ENCODE measurements around the gene HS3ST3A1. TPM values are rescaled to one million over a fixed set of nuclear protein-coding genes. Genes with fewer than 3 reads are reported as not detected.

HS3ST3A1 gene
- total and polyA plus RNA-seq, 2 of the 4 experiments (the other 2 are of a cell fraction) = 8.8 to 9.0 TPM

- Histone ChIP-seq H2BK5ac (ENCODE audit: low read depth, low read length, poor library complexity, severe bottlenecking) (peak overlapping the region; percentile 36), H3K27ac (ENCODE audit: insufficient read depth, low read length) (no peak overlapping the region), H3K18ac (ENCODE audit: low read depth, low read length) (peak overlapping the region; percentile 38), H4K20me1 (ENCODE audit: insufficient read depth, low read length) (no peaks in the 10 kb centered on the region), H3K4ac (ENCODE audit: low read depth, low read length) (peak overlapping the region; percentile 24; the same call in 1 of the 2 replicates), H3K36me3 (ENCODE audit: control insufficient read depth, insufficient read depth, low read length) (no peaks in the 10 kb centered on the region), H3K4me3 (ENCODE audit: insufficient read depth, low read depth, low read length) (no peak overlapping the region), H3K56ac (ENCODE audit: extremely low read depth, insufficient read depth, low read length) (no peak overlapping the region), H2BK120ac (ENCODE audit: low read depth, low read length) (no peak overlapping the region; the same call in 1 of the 2 replicates), H2AFZ (replicated peaks; ENCODE audit: low read length, poor library complexity) (no peak overlapping the region), H4K8ac (ENCODE audit: low read depth in 2 of 2, low read length in 2 of 2) (peak overlapping the region in 1 of 2 experiments; percentile 1; a peak in 1 of 4 replicates), H3K14ac (replicated peaks; ENCODE audit: low read depth, low read length) (peak overlapping the region; percentile 16), H3K79me1 (ENCODE audit: low read depth in 1 of 2, low read length in 2 of 2) (no peaks in the 10 kb centered on the region), H3K23ac (ENCODE audit: low read depth, low read length) (no peak overlapping the region), H2AK9ac (replicated peaks; ENCODE audit: low read depth, low read length, poor library complexity) (no peak overlapping the region), H2BK15ac (ENCODE audit: low read depth, low read length) (no peak overlapping the region), H3K9me3 (ENCODE audit: control insufficient read depth, insufficient read depth, low read length) (peaks cover 10% of the 10 kb centered on the region), H3K4me2 (ENCODE audit: low read depth, low read length) (no peak overlapping the region), H3K4me1 (ENCODE audit: control insufficient read depth, insufficient read depth, low read length) (peaks cover 6% of the 10 kb centered on the region), H4K91ac (ENCODE audit: insufficient read depth, low read depth, low read length) (no peak overlapping the region), H4K5ac (ENCODE audit: low read depth, low read length) (peak overlapping the region; percentile 49; the same call in 1 of the 2 replicates), H2AK5ac (ENCODE audit: low read depth, low read length) (no peak overlapping the region), H3K27me3 (ENCODE audit: control insufficient read depth, insufficient read depth, low read length) (0 out of 2 replicates have a peak, but pooled peaks cover 1% of the 10 kb centered on the region), H3K9me1 (ENCODE audit: insufficient read depth, low read length) (no peaks in the 10 kb centered on the region), H3K9ac (ENCODE audit: low read depth, low read length) (no peak overlapping the region), H2BK20ac (ENCODE audit: low read depth, low read length) (no peak overlapping the region)
- POLR2A ChIA-PET (ENCODE audit: unreplicated experiment) = no interaction called here
- CTCF ChIA-PET = no interaction called here
- no TSS peak for BruUV-seq (replicated peaks)
- TF ChIP-seq CEBPB (IDR thresholded peaks at IDR 0.05; ENCODE audit: low read depth, low read length) (peak; percentile 72), CHD1 (IDR thresholded peaks at IDR 0.05; ENCODE audit: low read depth, low read length) (no peak), USF2 (IDR thresholded peaks at IDR 0.05; ENCODE audit: low read depth, low read length) (peak; percentile 45; the same call in 1 of the 2 replicates), BHLHE40 (IDR thresholded peaks at IDR 0.05; ENCODE audit: low read depth, low read length) (no peak)
- ATAC-seq (ENCODE audit: low read depth) (peak; percentile 27), DNase-seq (peak; percentile 51)
- intact Hi-C loops (cut with micrococcal nuclease) (no loop called here), dilution Hi-C loops (cut with HindIII; ENCODE audit: low sequenced_read_pairs, unreplicated experiment) (no loop called here), in situ Hi-C loops (cut with MboI; ENCODE audit: low sequenced_read_pairs) (no loop called here)
- no CpG with 5 or more reads among the region's 1 CpG for WGBS, 2 experiments (ENCODE audit: extremely low coverage in 2 of 2, insufficient read length in 1 of 2)
Observed at GRCh38 chr17:13476720-13477119, 125.0 kb downstream of the HS3ST3A1 start.
